ENCODE data around the gene ATG2B.

The ATG2B gene

DNA sequence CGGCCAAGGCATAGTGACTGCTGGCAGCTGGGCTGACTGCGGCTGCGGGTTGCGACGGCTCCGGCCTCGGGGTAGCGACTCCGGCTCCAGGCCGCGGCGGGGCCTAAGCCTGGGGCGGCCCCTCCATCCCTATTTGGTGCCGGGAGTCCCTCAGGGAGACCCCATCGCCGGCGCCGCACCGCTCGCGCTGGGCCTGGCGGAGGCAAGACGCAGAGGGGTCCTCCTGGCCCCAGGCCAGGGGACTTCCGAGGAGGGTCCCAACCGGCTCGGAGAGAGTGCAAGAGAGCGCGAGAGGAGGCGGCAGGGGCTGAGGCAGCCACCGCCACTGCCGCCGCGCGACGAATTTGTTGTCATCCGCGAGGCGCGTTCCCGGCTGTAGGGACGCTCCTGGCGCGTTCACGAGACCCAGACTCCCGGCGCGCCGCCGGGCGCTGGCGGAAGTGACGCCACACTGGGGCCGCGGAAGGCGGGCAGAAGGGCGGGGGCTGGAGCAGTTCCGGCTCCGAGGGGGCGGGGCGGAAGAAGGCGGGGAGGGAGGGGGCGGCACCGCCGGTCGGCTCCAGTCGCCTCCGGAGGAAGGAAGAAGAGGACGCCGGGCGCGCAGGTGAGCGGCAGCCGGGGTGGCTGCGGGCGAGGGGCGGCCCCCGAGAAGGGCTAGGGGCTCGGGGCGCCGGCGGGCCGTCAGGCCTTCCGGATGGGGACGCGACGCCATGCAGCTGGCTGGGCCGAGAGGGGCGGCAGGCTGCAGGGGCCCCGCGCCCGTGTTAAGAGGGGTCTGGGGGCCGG is at the start of gene ATG2B, which contains the start of gene GSKIP:
ATG2B (minus strand) TSS at position 377 of the 786 bp plus-strand sequence; CDS start at position 12, 365 bp downstream.
GSKIP (plus strand) TSS at position 562 of the 786 bp plus-strand sequence. CDS start 18,722 bp downstream, outside the sequence.
- no peak for FAIRE-seq

DNA sequence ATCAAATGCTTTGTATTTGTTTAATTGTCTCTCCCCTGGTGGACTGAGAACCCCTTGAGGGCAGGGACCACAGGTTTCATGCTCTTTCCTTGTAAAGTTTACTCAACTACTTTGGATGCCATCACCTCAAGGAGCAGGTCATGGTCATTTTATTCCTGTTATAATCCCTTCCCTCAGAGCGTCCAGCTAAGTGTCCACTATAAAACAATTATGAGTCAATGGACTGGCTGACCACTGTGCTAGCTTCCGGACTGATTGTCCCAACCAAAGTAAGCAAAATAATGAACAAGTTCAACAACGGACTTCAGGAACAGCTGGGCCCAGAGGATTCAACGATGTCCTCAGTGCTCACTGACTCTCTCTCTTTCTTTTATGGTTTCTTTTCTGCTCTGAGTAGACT is 47.0 kb upstream of the ATG2B start:
- no peak for FAIRE-seq

DNA sequence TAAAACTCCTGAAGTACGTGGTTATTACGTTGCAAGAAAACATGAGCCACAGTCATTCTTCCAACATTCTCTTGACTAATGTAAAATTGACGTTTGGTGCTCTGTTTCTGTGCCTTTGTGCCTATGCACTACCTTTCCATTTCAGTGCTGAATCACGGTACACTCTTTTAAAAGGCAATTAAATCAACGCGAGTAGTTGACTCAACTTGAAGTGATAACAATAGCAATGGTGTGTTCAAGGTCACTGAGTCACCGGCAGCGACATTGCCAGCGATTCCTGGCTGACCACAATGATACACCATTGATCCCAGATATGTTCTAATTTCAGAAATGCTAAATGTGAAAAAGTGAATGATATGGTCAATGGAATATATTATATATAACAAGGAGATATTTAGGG is 46.6 kb upstream of the ATG2B start:
- no peak for FAIRE-seq

- FAIRE-seq: no peak
Observed at GRCh38 chr14:96408608-96409007, 45.5 kb upstream of the ATG2B start.

DNA sequence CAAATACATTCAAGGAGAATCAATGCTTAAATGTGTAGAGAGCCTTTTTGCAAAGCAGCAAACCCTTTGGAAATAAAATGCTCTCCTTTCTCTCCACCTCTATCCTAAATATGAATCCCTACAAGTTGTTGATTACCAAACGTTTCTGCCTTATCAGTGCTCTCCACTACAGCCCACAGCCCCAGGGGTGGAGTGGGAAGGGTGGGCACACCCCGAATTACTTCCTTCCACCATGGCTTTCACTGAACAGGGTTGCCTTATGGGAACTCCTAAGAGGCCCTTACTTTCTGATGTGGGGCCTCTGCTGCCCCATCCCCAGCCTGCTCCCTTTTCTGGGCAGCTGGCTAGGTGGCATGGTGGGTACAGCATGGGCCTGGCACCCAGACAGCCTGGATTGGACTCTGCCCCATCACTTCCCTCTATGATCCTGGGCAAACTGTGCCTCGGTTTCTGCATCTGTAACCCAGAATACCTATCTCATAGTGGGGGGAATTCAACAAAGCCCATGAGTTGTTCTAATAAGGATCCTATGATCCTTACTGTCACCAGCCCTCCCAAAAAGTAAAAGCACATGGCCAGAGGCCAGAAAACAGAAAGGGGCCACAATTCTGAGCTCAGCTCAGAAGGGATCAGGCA is 44.9 kb upstream of the ATG2B start:
- no peak for FAIRE-seq

DNA sequence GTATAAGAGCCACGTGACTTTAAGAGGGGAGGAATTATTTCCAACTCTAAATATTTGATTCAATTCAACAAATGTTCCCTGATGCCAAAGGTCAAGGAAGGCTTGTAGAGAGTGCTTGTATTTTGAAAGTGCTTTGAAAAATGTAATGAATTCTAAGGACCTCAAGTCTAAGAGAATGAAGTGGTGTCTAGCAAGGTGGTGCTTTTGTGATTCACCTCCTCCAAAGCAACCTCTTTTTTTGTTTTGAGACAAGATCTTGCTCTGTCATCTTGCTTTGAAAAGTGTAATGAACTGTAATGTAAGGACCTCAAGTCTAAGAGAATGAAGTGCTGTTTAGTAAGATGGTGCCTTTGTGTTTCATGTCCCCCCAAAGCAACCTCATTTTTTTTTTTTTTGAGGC is 42.5 kb upstream of the ATG2B start:
- no peak for FAIRE-seq

GRCh38 chr14:96403409-96403808 is 40.3 kb upstream of the ATG2B start:
- FAIRE-seq: no peak

- FAIRE-seq: no peak
Observed at GRCh38 chr14:96400495-96400894, 37.4 kb upstream of the ATG2B start.

GRCh38 chr14:96399405-96399804 is 36.3 kb upstream of the ATG2B start:
- no peak for FAIRE-seq

- no peak for FAIRE-seq
Observed at GRCh38 chr14:96398921-96399320, 35.8 kb upstream of the ATG2B start.

DNA sequence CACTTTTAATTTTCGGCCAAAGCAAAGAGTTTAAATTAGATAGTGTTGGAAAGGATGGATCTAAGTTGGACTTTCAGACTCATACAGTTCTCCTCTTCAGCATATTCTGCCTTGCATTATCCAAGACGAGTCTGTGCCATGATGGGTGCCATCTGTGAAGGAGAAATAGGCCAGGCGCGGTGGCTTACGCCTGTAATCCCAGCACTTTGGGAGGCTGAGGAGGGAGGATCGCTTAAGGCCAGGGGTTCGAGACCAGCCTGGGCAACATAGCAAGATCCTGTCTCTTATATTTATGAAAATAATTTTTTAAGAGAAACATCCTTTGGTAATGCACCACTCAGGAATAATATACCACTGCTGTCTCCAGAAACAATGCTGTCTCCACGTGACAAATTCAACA is 35.3 kb upstream of the ATG2B start:
- no peak for FAIRE-seq

DNA sequence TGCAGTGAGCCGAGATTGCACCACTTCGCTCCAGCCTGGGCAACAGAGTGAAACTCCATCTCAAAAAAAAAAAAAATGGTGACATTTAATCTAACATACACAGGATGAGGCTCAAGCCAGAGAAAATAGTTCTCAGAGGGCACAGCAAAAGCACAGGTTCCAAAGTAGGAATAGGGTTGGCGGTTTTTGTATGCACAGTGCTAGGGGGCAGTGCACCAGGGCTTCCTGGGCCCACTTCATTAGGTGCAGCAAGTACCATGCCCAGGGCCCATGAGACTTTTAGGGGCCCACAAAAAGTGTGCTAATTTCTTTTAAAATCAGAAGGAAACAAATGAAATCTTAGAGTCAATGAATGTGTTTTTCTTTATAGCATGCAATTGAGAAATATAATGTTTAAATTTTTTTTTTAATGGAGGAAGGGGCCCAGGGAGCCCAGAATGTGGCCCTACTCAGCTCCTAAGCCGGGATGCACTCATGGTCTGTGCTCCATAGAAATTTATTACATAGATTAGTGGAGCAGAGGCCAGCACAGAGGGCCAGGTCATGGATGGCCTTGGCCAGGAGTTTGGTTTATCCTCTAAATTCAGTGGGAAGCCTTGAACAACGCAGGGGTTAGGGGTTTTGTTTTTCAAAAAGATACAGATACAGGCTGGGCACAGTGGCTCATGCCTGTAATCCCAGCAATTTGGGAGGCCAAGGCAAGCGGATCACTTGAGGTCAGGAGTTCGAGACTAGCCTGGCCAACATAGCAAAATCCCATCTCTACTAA is 31.1 kb upstream of the ATG2B start:
- FAIRE-seq: no peak

DNA sequence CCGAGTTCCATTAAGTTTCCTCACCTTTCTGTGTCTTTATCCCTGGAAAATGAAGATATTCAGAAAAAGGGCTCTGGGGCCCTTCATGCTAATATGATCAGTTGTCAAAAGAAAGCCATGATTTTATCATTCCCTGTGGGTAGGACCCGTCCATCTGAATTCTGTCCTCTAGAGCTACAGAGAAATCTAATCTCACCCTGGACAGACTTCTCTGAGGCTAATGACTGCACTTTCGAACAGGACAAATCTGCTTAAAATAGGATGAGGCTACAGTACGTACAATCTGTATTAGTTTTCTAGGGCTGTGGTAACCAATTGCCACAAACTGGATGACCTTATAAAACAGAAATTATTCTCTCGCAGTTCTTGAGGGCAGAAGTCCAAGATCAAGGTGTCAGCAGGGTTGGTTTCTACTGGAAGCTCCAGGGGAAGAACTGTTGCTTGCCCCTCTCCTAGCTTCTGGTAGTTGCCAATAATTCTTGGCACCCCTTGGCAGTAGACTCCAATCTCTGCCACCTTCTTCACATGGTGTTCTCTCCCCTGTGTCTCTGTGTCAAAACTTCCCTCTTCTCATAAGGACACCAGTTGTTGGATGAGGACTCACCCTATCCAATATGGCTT is 30.0 kb upstream of the ATG2B start:
- no peak for FAIRE-seq

DNA sequence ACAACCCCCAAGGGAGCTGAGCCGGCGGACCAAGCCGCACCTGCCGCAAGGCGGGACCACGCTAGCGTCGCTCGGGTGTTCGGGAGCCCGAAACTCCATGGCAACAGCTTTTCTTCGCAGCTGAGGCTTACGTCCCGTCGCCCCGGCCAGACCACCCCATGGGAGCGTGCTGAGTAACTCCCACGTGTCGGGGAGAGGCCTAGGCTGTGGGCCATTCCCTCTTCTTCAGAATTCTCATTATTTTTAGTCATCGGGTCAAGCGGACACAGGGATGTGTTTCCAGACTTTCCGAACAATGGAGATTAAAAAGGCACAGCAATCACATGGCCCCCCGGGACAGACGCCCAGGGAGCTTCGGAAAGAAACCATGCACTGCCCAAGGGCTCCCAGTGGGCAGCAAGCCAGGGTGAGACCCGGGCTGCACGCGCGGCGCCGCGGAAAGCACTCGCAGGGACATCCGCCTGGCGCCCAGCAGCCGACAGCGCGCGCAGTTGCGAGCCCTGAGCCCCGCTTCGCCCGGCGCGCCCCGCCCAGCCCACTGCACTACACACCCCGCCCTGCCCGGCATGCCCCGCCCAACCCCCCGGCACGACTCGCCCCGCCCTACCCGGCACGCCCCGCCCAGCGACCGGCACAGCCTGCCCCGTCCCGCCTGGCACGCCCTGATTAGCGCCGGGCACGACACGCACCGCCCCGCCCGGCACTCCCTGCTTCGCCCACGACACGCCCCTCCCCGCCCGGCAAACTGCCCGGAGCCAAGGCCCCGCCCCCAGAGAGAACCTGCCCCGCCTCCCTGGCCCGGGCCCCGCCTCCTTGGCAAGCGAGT is 28.4 kb upstream of the ATG2B start:
- FAIRE-seq: no peak

DNA sequence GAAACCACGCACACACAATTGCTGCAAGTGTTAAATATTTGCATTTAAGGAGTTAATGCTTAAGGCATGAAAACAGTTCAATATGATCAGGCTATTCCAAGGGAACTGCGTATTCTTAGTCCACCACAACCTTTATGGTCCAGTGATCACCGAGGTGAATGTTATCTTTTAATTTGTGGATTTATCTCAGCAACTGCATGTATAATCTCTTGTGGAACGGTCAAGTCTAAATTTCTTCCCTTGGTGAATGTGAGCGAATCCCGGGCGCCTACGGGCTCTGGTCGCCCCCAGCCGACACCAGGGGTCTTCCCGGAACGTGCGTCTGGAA is 27.8 kb upstream of the ATG2B start:
- no peak for FAIRE-seq

- FAIRE-seq: no peak
Observed at GRCh38 chr14:96385385-96385784, 22.2 kb upstream of the ATG2B start.

DNA sequence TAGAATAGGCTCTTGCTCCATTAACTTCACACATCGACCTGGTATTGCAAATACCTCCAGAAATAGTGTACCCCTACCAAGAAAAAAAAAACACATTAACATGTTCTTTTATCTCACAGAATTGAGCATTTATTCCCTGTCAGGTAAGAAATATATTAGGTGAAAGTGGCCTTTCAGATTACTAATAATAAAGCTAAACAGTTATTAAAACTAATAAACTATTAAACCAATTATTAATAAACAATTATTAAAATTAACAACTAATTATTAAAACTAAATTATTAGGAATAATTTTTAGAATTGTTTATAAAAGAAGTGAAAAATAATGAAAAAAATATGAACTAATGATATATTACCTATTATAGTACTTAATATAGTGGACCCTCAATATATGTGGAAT is 21.6 kb upstream of the ATG2B start:
- FAIRE-seq: peak; percentile 62

GRCh38 chr14:96384053-96384452 is 20.9 kb upstream of the ATG2B start:
- peak; percentile 61 for FAIRE-seq

DNA sequence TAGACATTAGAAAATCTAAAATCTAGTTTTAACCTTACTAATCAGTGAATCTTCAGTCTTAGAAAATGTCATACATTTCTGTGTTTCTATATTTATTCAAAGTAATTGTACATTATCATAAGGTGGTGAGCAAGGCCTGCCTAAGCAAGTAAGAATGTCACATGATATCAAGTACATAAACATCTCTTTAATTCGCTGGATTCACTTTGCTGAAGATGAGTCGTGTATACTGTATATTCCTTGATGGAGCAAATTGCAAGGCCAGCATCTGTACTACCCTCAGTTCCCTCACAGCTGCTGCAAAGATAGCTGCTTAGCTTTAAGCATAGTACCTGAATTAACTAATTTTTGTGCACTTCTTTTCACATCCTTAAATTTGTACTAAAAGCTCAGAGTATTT is 20.3 kb upstream of the ATG2B start:
- FAIRE-seq: no peak

- FAIRE-seq: no peak
Observed at GRCh38 chr14:96380735-96381134, 17.6 kb upstream of the ATG2B start.

DNA sequence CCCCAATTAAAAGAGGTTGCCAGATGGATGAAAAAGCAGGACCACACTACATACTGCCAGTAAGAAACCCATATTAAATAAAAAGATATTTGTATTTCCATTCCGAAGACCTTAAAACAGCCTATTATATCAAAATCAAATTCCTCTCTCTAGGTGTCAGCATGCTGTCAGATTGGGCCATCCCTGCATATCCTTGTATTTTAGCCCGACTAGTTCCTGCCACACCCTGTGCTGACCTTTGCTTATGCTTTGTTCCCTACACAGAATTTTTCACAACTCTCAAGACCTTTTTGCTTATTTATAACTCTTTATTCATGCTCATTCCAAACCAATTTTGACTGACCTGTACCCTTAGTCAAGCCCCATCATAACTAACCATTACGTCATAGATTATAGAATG is 13.0 kb upstream of the ATG2B start:
- FAIRE-seq: no peak

GRCh38 chr14:96373538-96373937 is 10.4 kb upstream of the ATG2B start:
- FAIRE-seq: no peak

- no peak for FAIRE-seq
Observed at GRCh38 chr14:96370528-96370927, 7.4 kb upstream of the ATG2B start.
